SH-SY5Y (cell line): Measurements from ENCODE around the gene GHR.

Experiments used
- GATA2 ChIP-seq: IDR thresholded peaks from 2 replicates; pipeline ENCODE4 v1.6.1; 2011; ENCODE audit warnings: mild to moderate bottlenecking, low read depth, low read length
- GATA3 ChIP-seq: IDR thresholded peaks from 2 replicates; pipeline ENCODE4 v1.6.1; 2011; ENCODE audit warnings: low read depth, mild to moderate bottlenecking, low read length, moderate library complexity

DNA sequence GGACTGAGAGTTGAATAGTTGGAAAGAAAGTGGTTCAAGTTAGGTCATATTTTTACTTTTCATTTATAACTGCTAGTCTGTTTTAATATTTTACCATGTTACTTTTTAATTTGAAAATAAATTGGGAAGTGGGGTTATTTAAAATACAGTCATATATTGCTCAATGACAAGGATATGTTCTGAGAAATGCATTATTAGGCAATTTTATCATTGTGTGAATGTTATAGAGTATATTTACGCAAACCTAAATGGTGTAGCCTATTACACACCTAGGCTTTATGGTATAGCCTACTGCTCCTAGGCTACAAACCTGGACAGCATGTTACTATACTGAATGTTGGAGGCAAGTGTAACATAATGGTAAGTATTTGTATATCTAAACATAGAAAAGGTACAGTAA is 338.6 kb downstream of the GHR start:
- TF ChIP-seq GATA2 (no peak), GATA3 (no peak)
